Mesendoderm (in vitro differentiated cells): ENCODE measurements around the gene STK32A.

Experiments used
- DNase-seq: peaks from one replicate; pipeline ENCODE4 v3.0.0; 2013
- H2AK5ac ChIP-seq: 2 replicates; pipeline ENCODE4 v1.6.1; 2013; ENCODE audit warnings: low read length, inconsistent platforms
- H2BK120ac ChIP-seq: 2 replicates; pipeline ENCODE4 v1.6.1; 2013; ENCODE audit warnings: low read depth, mild to moderate bottlenecking, low read length, moderate library complexity, mixed read lengths
- H2BK15ac ChIP-seq: replicated peaks from 2 replicates; pipeline ENCODE4 v1.6.1; 2013; ENCODE audit warnings: low read depth, mild to moderate bottlenecking, moderate library complexity
- H2BK5ac ChIP-seq: 2 replicates; pipeline ENCODE4 v1.6.1; 2013; ENCODE audit warnings: low read length, inconsistent platforms
- H3K18ac ChIP-seq: 2 replicates; pipeline ENCODE4 v1.6.1; 2013; ENCODE audit warnings: mild to moderate bottlenecking, low read length, mixed read lengths
- H3K23ac ChIP-seq: one replicate; pipeline ENCODE4 v1.6.1; 2013; ENCODE audit warnings: low read length
- H3K27ac ChIP-seq: 2 replicates; pipeline ENCODE4 v1.5.1; 2013; ENCODE audit warnings: low read depth, mild to moderate bottlenecking, inconsistent platforms, low read length, moderate library complexity
- H3K27me3 ChIP-seq: 2 replicates; pipeline ENCODE4 v1.6.1; 2013; ENCODE audit warnings: low read length, control low read depth, mild to moderate bottlenecking, inconsistent platforms; ENCODE audit not compliant: insufficient read depth, poor library complexity
- H3K36me3 ChIP-seq: 2 replicates; pipeline ENCODE4 v1.6.1; 2013; ENCODE audit warnings: low read length, inconsistent platforms; ENCODE audit not compliant: control insufficient read depth, insufficient read depth
- H3K4ac ChIP-seq: one replicate; pipeline ENCODE4 v1.6.1; 2013; ENCODE audit warnings: low read depth, mild to moderate bottlenecking, low read length, moderate library complexity
- H3K4me1 ChIP-seq: 2 replicates; pipeline ENCODE4 v1.6.1; 2013; ENCODE audit warnings: low read depth, low read length, inconsistent platforms; ENCODE audit not compliant: control insufficient read depth
- H3K4me2 ChIP-seq: 2 replicates; pipeline ENCODE4 v1.6.1; 2013; ENCODE audit warnings: low read length
- H3K4me3 ChIP-seq: 2 replicates; pipeline ENCODE4 v1.5.1; 2013; ENCODE audit warnings: mild to moderate bottlenecking, low read length
- H3K56ac ChIP-seq: one replicate; pipeline ENCODE4 v1.6.1; 2013; ENCODE audit warnings: low read length
- H3K79me1 ChIP-seq: 2 replicates; pipeline ENCODE4 v1.6.1; 2013; ENCODE audit warnings: low read length, inconsistent platforms
- H3K79me2 ChIP-seq: 2 replicates; pipeline ENCODE4 v1.6.1; 2013; ENCODE audit warnings: mild to moderate bottlenecking, low read length; ENCODE audit not compliant: control insufficient read depth, insufficient read depth
- H3K9ac ChIP-seq: 2 replicates; pipeline ENCODE4 v1.6.1; 2013; ENCODE audit warnings: low read length, inconsistent platforms
- H4K5ac ChIP-seq: one replicate; pipeline ENCODE4 v1.6.1; 2013; ENCODE audit warnings: low read length
- H4K8ac ChIP-seq: one replicate; pipeline ENCODE4 v1.6.1; 2013; ENCODE audit warnings: low read depth, mild to moderate bottlenecking, control low read depth, low read length, moderate library complexity
- WGBS: extraction: QIAGEN DNeasy Blood & Tissue Kit; methylation state at CpG from one replicate; pipeline ENCODE4 v1.1.7; 2013; ENCODE audit warnings: low lambda C conversion rate, missing lambda C conversion rate; ENCODE audit not compliant: insufficient coverage; ENCODE audit errors: extremely low coverage; 5-methylcytosine and 5-hydroxymethylcytosine counted together

The STK32A gene

DNA sequence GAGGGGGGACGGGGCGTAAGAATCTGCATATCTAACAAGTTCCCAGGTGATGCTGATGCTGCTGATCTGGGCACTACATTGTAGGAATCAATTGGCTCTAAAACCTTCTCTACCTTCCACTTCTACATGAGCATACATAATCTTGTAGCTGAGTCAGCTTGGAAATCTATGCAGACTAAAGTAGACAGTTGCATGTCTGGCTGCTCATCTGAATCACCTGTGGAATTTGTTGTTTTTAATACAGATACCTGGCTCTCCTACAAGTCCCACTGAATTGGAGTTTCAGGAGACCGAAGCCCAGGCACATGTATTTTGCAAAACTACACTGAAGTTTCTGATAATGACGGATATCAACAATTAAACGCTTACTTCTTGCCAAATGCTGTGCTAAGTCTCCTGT is 113.6 kb downstream of the STK32A start:
- Histone ChIP-seq H2BK5ac (no peak overlapping the region), H3K79me2 (no peaks in the 10 kb centered on the region), H3K27me3 (no peaks in the 10 kb centered on the region), H3K4me2 (no peak overlapping the region), H3K36me3 (no peaks in the 10 kb centered on the region), H3K4me3 (no peak overlapping the region), H3K79me1 (no peaks in the 10 kb centered on the region), H2BK120ac (no peak overlapping the region), H3K18ac (no peak overlapping the region), H3K9ac (no peak overlapping the region), H3K4me1 (no peaks in the 10 kb centered on the region), H3K23ac (no peak overlapping the region), H2BK15ac (no peak overlapping the region), H4K5ac (no peak overlapping the region), H2AK5ac (no peak overlapping the region), H4K8ac (no peak overlapping the region), H3K56ac (no peak overlapping the region), H3K4ac (no peak overlapping the region), H3K27ac (no peak overlapping the region)
- WGBS, result no CpG with 5 or more reads among the region's 5 CpGs
- DNase-seq, result no peak

DNA sequence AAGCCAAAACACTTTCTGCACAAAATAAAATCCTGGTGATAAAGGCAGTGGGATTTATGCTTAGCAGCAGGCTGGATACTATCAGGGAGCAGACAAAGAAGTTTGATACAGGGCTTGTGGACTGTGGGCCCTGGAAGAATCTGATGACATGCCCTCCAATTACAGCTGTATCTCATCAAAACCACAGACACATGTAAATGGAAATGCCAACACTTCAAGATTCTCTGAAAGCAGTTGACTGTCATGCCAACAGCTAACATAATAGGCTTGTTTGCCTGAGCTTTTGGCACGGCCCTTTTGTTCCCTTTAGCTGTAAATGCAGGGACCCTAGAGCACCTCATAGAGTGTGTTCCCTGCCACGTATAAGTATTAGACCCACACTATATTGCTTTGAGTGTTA is 114.4 kb downstream of the STK32A start:
- Histone ChIP-seq H3K9ac (no peak overlapping the region), H3K4me3 (no peak overlapping the region), H2BK120ac (no peak overlapping the region), H4K8ac (no peak overlapping the region), H3K18ac (no peak overlapping the region), H3K36me3 (no peaks in the 10 kb centered on the region), H3K4me2 (no peak overlapping the region), H2BK15ac (no peak overlapping the region), H3K79me2 (no peaks in the 10 kb centered on the region), H3K56ac (no peak overlapping the region), H3K23ac (no peak overlapping the region), H3K4ac (no peak overlapping the region), H2AK5ac (no peak overlapping the region), H4K5ac (no peak overlapping the region), H3K4me1 (no peaks in the 10 kb centered on the region), H2BK5ac (no peak overlapping the region), H3K27me3 (no peaks in the 10 kb centered on the region), H3K79me1 (no peaks in the 10 kb centered on the region), H3K27ac (no peak overlapping the region)
- no CpG with 5 or more reads among the region's 2 CpGs for WGBS
- no peak for DNase-seq

DNA sequence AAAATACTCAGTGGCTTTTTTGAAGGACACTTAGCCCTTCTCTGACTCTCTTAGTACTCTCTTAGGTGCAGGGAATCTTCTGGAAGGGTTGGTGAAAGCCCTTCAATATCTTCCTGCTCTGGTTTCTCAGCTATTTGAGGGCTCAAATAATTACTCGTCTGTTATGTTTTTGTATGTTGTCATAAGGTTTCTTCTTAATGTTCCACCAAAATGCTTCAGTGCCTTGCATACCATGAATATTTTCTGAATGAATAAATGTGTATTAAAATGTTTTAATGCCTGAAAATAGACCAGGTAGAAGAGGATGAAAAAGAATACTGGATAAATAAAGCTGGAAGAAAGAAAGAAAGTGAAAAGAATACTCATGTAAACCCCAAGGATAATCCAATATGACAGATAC is 124.3 kb downstream of the STK32A start:
- WGBS, result no CpG with 5 or more reads among the region's 1 CpG
- Histone ChIP-seq H3K23ac (no peak overlapping the region), H3K27me3 (no peaks in the 10 kb centered on the region), H3K79me2 (no peaks in the 10 kb centered on the region), H2BK120ac (no peak overlapping the region), H2BK5ac (no peak overlapping the region), H3K4me3 (no peak overlapping the region), H3K79me1 (no peaks in the 10 kb centered on the region), H2AK5ac (no peak overlapping the region), H3K4ac (no peak overlapping the region), H3K9ac (no peak overlapping the region), H3K36me3 (no peaks in the 10 kb centered on the region), H3K4me2 (no peak overlapping the region), H3K18ac (no peak overlapping the region), H2BK15ac (no peak overlapping the region), H3K56ac (no peak overlapping the region), H3K4me1 (no peaks in the 10 kb centered on the region), H4K5ac (no peak overlapping the region), H3K27ac (no peak overlapping the region), H4K8ac (no peak overlapping the region)
- DNase-seq, result no peak

DNA sequence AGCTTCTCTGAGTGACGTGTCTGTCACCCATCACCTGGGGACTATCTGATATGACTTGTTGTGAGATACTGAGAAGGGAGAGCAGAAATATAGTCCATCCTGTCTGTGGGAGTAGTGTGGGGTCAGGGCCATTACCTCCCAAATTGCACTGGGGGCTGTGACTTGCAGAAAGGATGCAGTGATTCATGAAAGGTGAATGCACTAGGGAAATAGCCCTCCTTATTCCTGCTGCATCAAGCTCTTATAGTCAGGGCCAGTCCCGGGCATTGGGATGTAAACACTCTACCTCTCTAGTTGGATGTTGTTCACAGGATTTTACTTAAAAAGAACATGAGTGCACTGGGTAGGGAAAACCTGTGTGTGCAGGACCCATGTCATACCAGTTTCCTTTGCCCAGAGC is 124.8 kb downstream of the STK32A start:
- Histone ChIP-seq H3K23ac (no peak overlapping the region), H3K4me2 (no peak overlapping the region), H3K27me3 (no peaks in the 10 kb centered on the region), H3K79me2 (no peaks in the 10 kb centered on the region), H3K9ac (no peak overlapping the region), H2BK5ac (no peak overlapping the region), H3K4me1 (no peaks in the 10 kb centered on the region), H2BK15ac (no peak overlapping the region), H3K79me1 (no peaks in the 10 kb centered on the region), H3K18ac (no peak overlapping the region), H4K5ac (no peak overlapping the region), H3K56ac (no peak overlapping the region), H2BK120ac (no peak overlapping the region), H3K27ac (no peak overlapping the region), H4K8ac (no peak overlapping the region), H3K4ac (no peak overlapping the region), H3K36me3 (no peaks in the 10 kb centered on the region), H3K4me3 (no peak overlapping the region), H2AK5ac (no peak overlapping the region)
- no peak for DNase-seq
- no CpG with 5 or more reads among the region's 2 CpGs for WGBS

DNA sequence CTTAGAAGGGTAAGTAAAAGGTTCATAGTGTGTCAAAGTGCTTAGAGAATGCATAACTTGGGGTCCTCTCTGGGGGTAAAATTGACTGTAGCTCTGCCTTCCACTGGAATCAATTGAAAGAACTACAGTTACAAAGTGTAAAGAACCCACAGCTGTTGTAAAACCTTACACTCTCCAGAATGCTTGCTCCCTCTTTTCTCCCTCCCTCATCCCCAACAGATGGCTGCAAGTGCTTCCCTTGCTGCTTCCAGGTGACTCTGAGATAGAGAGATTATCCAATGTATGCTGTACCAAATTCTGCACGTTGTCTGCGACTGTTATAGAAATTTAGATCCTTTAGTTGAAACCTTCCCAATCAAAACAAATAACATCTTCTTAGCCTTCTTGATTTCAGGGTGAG is 126.0 kb downstream of the STK32A start:
- no peaks in the 10 kb centered on the region for H3K36me3 ChIP-seq
- H3K4me3 ChIP-seq, result no peak overlapping the region
- no peak overlapping the region for H2AK5ac ChIP-seq
- H2BK120ac ChIP-seq, result no peak overlapping the region
- no peak overlapping the region for H4K8ac ChIP-seq
- H3K4me2 ChIP-seq, result no peak overlapping the region
- H3K9ac ChIP-seq, result no peak overlapping the region
- no peaks in the 10 kb centered on the region for H3K79me2 ChIP-seq
- WGBS, result no CpG with 5 or more reads among the region's 2 CpGs
- no peak for DNase-seq
- no peak overlapping the region for H3K56ac ChIP-seq
- H4K5ac ChIP-seq, result no peak overlapping the region
- no peaks in the 10 kb centered on the region for H3K27me3 ChIP-seq
- no peak overlapping the region for H2BK15ac ChIP-seq
- no peak overlapping the region for H3K23ac ChIP-seq
- no peaks in the 10 kb centered on the region for H3K79me1 ChIP-seq
- peaks cover 2% of the 10 kb centered on the region for H3K4me1 ChIP-seq
- H3K18ac ChIP-seq, result no peak overlapping the region
- H3K4ac ChIP-seq, result no peak overlapping the region
- H2BK5ac ChIP-seq, result no peak overlapping the region
- H3K27ac ChIP-seq, result no peak overlapping the region

DNA sequence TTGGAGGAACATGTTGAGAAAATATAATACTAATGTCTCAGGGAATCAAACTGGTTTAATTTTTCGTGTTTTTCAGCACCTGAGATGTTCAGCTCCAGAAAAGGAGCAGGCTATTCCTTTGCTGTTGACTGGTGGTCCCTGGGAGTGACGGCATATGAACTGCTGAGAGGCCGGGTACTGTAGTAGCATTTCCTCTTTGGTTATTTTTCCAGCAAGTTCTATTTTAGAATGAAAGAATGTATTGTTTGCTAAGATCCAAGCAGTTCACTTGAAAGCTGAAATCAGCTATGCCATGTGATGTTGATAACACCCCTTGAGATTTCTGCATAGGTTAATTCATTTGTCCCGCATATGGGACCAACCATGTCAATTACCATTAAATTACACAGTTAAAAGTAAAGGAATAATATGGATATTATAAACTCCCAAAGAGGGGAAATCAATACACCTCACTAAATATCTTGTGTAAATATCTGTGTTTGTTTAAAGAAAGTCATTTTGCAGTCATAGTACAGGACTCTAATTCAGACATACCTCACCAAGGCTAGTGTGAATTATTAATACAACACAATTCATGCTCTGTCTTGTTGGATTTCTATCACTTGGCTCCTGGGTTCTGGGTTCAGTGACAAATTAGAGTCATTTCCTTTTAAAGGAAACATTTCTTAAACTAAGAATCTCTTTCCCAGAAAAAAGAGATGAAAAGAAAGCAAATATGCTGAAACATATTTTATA is 126.8 kb downstream of the STK32A start:
- no CpG with 5 or more reads among the region's 4 CpGs for WGBS
- no peak overlapping the region for H3K4ac ChIP-seq
- peaks cover 5% of the 10 kb centered on the region for H3K4me1 ChIP-seq
- H3K4me2 ChIP-seq, result no peak overlapping the region
- H3K27me3 ChIP-seq, result no peaks in the 10 kb centered on the region
- no peak overlapping the region for H3K23ac ChIP-seq
- no peak overlapping the region for H3K4me3 ChIP-seq
- H3K27ac ChIP-seq, result no peak overlapping the region
- no peaks in the 10 kb centered on the region for H3K79me2 ChIP-seq
- no peak overlapping the region for H4K8ac ChIP-seq
- H2BK5ac ChIP-seq, result no peak overlapping the region
- H4K5ac ChIP-seq, result no peak overlapping the region
- no peak overlapping the region for H3K18ac ChIP-seq
- no peak overlapping the region for H2BK120ac ChIP-seq
- DNase-seq, result no peak
- H2BK15ac ChIP-seq, result no peak overlapping the region
- no peak overlapping the region for H2AK5ac ChIP-seq
- H3K36me3 ChIP-seq, result no peaks in the 10 kb centered on the region
- no peak overlapping the region for H3K9ac ChIP-seq
- no peaks in the 10 kb centered on the region for H3K79me1 ChIP-seq
- H3K56ac ChIP-seq, result no peak overlapping the region
